HG03159 (cell line): ENCODE measurements around the gene GALNT18.

Experiments used
- ATAC-seq: cut with Tn5 transposase; IDR thresholded peaks from one replicate; pipeline ENCODE4 v1.9.1; 2021; ENCODE audit warnings: mild to moderate bottlenecking, moderate library complexity; ENCODE audit not compliant: unreplicated experiment

Gene GALNT18

DNA sequence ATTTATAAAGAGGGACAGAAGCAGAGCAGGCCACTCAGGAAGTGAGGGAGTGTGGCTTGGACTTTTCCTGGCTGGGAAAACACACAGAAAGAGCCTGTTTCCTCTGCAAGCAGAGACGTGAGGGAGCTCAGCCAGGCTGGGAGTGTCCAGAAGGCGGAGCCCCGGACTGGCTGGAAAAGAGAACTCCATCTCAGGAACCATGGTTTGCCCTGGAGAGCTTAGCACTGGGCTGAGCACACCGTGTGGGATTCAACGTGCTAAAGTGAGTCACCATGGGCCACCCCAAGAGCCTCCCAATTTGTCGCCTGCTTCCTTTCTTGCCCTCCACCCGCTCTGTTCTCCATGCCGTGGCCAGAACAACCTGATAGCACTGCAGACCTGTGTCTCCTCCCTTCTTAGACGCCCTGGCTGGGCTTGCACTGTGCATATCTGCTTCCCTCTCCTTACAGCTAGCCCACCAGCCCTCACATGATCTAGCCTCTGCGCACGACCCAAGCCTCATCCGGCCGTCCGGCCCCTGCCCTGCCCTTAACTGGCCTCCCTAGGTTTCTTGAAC, 51.8 kb downstream of the GALNT18 start:
- no peak for ATAC-seq

DNA sequence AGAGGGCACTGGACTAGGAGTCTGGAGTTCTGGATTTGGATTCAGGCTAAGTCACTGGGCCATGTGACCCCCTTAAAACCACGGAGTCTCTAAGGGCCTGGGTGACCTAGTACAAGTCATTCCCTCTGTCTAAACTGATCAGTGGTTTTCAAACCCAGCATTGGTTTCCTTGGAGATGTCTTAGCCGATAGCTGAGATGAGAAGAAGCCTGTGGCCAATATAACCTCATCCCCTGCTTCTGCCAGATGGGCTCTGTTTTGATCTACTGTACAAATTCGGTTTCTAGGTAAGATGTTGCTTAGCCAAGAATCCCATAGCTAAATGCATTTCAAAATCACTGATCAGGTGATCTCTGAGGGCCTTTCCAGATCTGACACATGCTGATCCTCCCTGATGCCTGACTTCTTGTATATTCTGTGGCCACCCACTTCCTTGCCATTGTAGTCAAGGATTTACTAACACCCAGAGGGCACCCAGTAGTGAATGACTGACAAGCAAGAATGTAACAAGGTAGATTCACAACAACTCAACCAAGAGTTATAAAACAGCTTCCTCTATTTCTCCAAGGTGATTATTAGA, 53.1 kb downstream of the GALNT18 start:
- no peak for ATAC-seq

DNA sequence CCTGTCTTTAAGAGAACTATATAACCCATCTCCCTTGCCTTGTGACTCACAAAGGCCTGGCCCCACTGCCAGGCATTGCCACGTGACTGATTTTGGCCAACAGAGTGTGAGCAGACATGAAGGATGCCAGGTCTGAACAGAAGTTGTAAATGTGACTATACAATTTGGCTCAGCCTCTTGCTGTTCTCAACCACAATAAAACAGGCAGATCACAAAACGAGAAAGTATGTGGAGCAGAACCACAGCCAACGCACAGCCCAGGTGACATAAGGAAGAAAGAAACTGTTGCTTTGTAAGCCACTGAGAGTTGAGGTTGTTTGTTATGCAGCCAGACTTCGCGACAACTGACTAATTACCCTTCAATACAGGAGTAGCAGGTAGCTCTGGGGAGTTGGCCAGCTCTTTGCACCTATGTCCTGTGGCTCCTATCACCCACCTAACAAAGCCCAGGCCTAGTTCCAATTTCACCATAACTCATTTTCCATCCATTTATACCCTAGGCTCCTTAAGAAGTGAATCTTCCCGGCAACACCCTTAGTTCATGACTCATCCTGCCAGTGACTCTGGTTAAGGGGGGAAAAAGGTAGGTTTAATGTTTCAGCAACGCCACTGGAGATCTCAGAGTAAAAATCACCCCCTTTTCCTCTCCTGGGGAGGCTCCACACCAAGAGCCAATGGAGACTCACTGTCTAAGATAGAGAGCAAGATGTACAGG, 53.7 kb downstream of the GALNT18 start:
- ATAC-seq = no peak

DNA sequence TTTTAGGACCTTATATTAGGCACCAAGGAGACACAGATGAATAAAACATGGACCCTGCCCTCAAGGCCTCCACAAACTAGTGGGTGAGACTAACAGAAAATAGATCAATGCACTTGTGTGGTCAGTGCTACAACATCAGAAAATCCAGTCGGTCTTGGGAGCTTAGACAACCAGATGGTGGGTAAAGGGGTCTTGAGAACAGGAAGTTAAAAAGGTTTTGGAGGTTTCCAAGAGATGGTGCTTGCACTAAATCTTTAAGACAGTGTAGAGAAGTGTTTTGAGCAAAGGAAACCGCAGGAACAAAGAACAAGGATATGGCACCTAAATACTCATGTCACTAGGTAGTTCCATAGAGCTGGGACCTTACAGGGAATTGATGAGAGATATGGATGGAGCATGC, 56.2 kb downstream of the GALNT18 start:
- ATAC-seq = no peak

DNA sequence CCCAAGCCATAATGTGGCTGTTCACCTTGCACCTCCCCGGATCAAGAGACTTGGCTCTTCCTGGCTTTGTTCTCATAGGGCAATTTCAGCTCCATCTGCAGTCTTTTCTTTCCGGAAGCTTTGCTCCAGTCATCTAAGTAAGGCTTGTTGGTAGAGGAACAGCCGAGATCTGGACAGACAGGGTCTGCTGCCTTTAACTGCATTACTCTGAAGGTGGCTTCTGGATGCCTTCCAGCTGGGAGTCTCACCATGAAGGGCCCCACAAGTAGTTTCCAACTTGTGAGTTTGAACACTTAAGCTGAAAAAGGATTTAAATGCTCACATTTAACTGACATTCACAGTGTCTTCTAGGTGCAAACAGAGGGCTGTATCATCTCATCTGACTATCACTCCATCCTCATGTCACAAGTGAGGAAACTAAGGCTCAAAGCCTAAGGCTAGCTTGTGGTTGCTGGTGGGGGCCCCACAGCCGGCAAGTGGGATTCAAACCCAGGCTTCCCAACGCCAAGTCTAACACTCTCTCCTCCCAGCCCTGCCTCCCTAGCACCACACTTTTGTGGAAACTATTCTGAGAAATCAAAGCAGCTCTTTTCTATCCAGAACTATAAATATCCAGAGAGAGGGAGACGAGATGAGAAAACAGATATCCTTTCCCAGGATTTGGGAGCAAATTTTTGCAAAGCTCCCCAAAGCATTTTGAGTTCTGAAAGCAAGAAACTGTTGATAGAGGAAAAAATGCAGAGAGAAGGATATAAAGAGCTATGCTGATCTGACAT, 58.4 kb downstream of the GALNT18 start:
- ATAC-seq = no peak

DNA sequence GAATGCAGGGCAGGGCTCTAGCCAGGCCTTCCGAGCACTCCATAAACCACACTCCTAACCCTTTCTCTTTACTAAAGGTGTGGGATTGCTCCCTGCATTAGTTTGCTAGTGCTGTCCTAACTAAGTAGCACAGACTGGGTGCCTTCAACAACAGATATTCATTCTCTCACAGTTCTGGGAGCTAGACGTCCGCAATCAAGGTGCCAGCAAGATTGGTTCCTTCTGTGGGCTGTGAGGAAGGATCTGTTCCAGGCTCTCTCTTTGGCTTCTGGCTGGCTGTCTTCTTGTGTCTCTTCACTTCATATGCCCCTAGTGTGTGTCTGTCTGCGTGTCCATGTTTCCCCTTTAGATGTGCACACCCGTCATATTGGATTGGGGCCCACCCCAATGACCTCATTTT, 59.8 kb downstream of the GALNT18 start:
- ATAC-seq = no peak

DNA sequence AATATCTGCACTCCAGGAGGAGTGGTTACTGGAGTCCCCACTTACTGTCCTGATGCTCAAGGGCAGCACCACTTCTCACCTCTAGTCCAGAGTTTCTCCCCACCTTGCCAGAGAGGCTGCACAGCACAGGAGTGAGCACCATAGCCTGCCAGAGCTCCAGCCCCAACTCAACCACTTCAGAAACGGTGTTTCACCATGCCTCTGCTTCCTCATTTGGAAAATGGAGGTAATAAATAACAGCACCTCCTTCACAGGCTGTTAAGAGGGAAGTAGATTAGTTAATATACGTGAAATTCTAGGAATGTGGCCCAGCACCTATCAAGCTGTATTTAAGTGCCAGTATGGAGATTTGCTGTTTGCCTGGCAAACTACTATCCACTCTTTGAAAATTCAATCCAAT, 63.0 kb downstream of the GALNT18 start:
- no peak for ATAC-seq

DNA sequence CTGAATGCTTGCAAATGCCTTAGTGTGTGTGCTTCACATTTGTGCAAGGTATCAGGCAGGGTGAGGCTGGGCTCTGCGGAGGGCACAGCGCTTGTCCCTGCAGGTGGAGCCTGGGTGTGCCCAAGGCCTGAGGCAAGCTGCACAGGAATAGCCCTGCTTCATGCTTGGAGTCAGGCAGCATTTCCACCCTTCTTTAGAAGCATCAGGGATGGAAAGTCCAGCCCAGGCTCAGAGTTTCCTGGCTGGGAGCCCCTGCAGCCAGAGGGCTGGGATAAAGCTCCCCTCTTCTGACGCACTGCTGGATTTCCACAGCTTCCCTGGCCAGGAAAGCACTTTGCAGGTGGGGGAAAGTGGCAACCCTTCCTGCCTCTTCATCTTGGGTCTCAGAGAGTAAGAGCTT, 63.4 kb downstream of the GALNT18 start:
- no peak for ATAC-seq

DNA sequence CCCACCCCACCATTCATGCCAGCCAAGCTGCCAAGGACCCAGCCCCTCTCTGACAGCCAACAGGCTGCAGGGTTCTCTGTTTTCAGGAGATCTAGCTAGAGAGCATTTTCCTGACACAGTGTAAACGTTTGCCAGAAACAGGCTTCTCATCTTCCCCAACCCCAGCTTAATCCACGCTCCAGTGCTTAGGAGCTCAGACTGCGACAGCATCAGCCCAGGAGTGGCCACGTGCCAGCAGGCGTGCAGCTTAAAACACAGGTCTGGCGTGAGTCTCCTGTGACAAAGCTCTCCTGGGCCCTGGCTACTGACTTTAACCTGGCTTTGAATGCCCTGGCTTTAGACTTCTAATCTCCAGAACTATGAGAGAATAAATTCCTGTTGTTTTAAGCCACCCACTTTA, 66.6 kb downstream of the GALNT18 start:
- no peak for ATAC-seq

DNA sequence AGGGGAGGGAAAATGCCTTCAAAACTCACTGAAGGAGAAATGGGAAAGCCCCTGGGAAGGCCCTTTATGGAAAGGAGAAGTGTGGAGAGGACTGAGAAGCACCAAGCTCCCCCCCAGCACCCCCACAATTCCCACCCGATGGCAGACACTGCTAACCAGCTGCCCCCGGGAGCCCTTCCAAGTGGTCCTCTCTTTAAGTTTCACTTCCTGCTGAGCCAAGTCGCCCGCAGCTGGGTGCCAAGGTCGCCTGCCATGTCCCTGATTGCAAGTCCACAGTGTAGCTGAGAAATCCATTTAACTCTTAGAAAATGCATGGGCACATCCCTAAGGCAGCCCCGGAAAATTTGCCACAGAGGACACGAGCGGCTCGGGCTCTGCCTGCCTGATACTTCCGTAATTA, 68.2 kb downstream of the GALNT18 start:
- no peak for ATAC-seq

DNA sequence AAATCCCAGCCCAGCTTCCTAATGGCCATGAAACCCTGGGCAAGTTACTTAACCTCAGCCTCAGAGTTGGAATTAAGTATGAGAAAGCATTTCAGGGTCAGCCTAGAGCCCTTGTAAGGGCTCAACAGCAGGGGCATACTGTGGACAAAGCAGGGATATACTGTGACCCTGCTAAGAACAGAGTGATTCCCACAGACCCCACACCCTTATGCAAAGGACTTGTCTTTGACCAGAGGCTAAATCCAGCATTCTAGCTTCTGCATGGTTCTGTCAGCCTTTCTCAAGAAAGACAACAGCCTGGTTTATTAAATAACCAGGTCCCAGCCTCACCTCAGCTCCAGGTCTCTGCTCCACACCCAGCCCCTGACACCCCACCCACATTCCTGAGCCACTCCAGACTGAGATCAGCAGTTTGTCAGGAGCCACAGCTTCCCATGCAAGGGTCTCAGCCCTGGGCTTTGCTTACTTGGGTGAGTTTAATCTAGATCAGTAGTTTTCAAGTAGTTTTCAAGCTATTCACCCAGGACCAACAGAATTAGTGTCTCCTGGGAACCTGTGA, 69.2 kb downstream of the GALNT18 start:
- no peak for ATAC-seq

DNA sequence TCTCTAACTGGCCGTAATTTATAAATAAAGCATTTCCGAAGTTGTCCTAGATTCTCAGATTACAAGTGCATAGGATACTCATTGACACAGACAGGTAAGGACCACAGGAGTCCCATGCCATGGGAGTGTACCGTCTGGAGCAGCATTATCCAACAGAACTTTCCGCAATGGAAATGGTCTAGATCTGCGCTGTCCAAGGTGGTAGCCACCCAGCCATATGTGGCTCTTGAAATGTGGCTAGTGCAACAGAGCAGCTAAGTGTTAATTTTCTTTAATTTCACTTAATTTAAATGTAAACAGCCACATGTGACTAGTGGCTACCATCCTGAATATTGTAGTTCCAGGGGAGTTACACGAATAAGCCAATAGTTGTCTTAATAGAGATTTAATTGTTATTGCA, 71.3 kb downstream of the GALNT18 start:
- ATAC-seq = no peak

DNA sequence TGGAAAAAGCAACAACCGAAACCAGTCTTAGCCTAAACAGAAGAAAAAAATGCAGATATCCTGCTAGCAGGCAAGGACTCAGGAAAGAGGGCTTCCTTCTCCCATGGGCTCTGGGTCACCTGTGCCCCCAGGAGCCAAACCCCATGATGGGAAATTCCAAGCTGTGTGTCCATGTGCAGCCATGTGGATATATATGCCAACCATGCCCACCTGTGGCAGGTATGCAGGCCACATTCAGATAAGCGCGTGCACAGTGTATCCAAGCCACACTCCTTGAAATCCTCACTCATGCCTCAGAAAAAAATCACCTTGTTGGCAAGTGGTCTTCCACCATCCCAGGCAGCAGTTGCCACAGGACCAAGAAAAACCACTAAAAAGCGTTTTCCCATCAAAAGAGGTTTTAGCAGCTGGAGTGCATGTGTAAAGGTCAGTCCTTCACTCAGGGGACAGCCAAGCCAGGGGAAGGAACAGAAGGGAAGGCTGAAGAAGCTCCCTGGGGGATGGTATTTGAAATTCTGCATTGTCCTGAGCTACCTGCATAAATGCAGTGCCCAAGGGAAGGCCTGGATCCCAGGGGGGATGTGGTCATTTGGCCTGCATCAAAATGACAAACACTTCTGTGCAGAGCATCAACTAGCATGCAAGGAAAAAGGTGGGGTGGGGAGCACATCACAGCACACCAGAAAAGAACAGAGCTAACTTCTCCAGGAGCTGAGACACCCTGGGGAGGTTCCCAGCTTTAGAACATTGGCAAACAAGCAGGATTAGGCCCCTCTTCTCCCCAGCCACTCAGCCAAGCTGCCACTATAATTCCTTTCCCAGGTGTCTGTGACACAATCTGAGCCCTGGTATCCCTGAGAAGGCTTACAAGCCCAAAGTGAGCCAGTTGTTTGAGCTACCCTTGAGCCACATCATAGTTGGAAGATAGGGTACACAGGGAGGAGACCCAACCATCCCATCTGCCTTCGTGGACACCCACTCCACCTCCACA, 76.2 kb downstream of the GALNT18 start:
- ATAC-seq = no peak

DNA sequence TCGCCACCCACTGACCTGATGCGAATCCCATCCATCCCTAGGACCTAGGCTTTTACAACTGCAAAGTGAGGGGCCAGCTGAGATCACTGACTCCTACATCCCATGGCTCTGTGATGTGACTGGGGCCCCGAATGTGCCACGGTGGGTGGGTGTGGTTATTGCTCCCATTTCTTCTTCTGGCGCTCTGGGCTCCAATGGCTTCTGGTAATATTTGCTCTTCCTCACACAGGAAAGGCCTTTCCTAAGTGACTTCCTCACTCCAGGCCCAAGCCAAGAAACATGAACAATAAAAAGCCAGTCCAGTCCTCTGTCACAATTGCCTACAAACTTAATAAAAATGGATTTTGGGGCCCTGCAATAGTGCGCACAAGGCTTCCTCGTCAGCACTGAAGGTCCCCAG, 78.1 kb downstream of the GALNT18 start:
- no peak for ATAC-seq

DNA sequence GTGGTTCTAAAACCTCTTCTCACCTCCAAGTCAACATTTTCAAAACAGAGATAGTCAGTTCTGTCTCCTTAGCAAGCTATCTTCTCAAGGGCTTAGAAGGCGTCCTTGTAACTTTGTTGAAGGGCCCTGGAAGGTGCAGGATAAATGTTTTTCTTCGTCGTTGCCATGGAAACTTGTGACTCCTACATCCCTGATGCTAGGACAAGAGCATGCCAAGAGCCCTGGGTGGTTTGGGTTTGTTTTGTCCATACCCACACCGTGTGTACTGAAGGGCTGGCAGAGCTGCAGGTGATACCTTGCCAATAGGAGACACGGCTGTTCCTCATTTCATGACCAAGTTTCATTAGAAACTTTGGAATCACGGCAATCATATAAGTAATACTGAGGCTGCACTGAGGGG, 81.6 kb downstream of the GALNT18 start:
- ATAC-seq = no peak

DNA sequence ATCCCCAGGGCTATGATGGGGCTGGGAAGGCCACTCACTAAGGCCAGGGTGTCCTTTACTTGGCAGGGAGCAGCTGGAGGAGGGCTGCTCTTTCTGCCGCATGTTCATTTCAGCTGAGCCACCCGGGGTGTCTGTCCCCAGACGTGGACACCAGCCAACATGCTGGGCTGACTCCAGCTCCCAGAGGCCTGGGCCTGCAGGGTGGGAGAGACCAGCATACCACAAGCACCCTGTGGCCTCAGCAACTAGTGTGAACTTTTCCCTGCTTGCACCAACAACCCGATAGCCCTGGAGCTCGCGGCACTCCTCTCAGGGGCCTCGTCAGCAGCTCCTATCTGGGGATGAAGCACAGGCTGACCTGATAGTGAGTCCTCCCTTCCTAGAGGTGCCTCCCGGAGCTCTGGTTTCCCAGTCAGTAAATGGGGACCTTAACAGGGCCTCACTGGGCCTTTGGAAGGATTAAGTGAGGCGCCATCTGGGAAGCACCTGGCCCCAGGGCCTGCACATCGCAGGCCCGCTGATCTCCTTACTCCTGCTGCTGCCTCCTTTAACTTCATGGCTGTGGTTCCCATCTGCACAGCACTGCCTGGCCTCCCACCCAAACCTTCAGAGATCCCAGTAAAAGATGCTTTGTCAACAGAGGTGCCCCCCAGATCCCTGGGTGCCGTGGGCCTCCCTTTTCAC, 83.4 kb downstream of the GALNT18 start:
- ATAC-seq = no peak

DNA sequence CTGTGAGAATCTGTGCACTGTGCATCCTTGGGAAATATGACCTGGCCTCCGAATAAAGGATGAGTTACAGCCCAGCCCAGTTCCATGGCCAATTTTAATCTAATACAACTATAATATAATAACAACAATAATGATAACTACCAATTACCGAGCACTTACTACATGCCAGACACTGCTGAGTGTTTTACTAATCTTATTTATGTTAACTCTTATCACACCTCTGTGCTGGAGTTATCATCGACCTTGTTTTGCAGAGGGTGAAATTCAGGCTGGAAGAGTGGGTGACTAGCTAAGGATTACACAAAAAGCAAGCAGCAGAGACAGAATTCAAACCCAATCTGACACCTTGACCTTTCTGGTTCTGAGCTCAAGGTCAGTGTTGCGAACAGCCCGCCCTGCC, 83.9 kb downstream of the GALNT18 start:
- no peak for ATAC-seq

DNA sequence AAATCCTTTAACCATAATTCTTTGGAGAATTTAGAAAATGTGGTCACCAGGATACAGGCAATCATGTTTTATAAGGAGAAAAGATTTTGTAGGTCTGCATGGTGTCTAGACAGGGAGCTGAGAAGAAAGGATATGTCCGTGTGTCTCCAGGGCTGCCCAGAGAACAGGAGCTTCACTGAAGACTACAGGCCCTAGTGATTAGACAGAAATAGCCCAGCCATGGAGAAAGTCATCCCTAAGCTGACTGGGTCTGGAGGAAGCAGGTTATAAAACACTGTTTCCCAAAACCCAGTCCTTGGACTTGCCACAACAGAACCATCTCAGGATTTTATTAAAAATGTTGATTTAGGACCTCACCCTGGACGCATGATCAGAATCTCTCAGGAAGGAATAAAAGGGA, 84.4 kb downstream of the GALNT18 start:
- no peak for ATAC-seq

DNA sequence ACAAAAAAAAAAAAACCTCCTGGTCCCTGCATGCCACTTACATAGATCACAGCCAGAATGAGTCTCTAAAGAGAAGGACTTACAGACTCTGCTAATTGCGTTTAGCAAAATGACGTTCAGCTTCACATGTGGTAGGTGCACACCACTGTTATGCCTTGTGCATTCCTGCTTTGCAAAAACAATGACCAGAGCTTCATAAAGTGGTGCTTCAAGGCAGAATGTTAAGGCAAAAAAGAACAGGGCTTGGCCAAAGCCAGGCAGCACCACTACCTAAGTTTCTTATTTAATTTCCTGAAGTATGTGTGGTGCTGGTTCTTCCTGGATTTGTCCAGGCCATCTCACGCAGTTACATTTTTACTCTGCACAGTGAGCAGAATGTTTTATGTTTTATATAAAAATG, 85.2 kb downstream of the GALNT18 start:
- no peak for ATAC-seq

DNA sequence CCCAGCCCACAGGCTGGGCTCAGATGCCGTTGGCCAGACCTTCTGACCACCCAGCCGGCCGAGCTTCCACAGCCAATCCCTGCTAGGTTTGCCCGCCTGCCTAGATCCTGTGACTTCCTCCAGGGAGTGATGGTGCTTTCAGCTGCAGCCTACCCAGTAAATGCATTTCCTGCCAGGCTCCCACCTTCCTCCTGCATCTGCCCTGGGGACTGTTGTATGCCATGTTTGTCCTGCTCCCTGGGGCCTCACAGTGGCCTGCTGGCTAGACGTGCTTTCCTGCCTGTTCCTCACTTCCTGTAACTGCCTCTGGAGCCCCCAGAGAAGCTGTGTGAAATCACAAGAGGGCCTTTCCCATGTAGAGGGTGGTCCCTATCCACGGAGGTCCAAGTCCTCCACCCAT, 86.2 kb downstream of the GALNT18 start:
- no peak for ATAC-seq
